Measurements from ENCODE around the gene LDLRAD4.

Gene LDLRAD4

GRCh38 chr18:13414521-13414920 is 196.0 kb downstream of the LDLRAD4 start:
- no peak for ATAC-seq
- TF ChIP-seq ZNF8 (CRISPR knock-in tag; IDR thresholded peaks at IDR 0.05) = no peak
- no peak for TF ChIP-seq TCF4 (CRISPR knock-in tag; IDR thresholded peaks at IDR 0.05; ENCODE audit: borderline replicate concordance)
- TF ChIP-seq ZFP30 (CRISPR knock-in tag; IDR thresholded peaks at IDR 0.05) = no peak
- no peak for TF ChIP-seq POU6F1 (CRISPR knock-in tag; IDR thresholded peaks at IDR 0.05; ENCODE audit: borderline replicate concordance, low read depth)
- TF ChIP-seq CREB5 (CRISPR knock-in tag; IDR thresholded peaks at IDR 0.05; ENCODE audit: low read depth) = no peak
- no peak for TF ChIP-seq CSDC2 (CRISPR knock-in tag; IDR thresholded peaks at IDR 0.05)
- no peak for TF ChIP-seq ZFP3 (CRISPR knock-in tag; IDR thresholded peaks at IDR 0.05)

GRCh38 chr18:13415736-13416135 is 197.2 kb downstream of the LDLRAD4 start:
- ATAC-seq = no peak
- TF ChIP-seq ARNTL (CRISPR knock-in tag; IDR thresholded peaks at IDR 0.05; ENCODE audit: borderline replicate concordance, low read depth) = no peak
- TF ChIP-seq TSHZ2 (CRISPR knock-in tag; IDR thresholded peaks at IDR 0.05) = no peak
- no peak for TF ChIP-seq ZNF565 (CRISPR knock-in tag; conservative IDR thresholded peaks at IDR 0.05; ENCODE audit: low read depth)
- TF ChIP-seq ZC3H10 (CRISPR knock-in tag; IDR thresholded peaks at IDR 0.05) = no peak
- TF ChIP-seq CREB5 (CRISPR knock-in tag; IDR thresholded peaks at IDR 0.05; ENCODE audit: low read depth) = no peak
- TF ChIP-seq ISL1 (CRISPR knock-in tag; IDR thresholded peaks at IDR 0.05) = no peak
- TF ChIP-seq PPARA (CRISPR knock-in tag; IDR thresholded peaks at IDR 0.05; ENCODE audit: borderline replicate concordance) = no peak
- TF ChIP-seq ZFP3 (CRISPR knock-in tag; IDR thresholded peaks at IDR 0.05) = no peak
- no peak for TF ChIP-seq CSRNP3 (CRISPR knock-in tag; IDR thresholded peaks at IDR 0.05)
- no peak for TF ChIP-seq RARB (CRISPR knock-in tag; IDR thresholded peaks at IDR 0.05)
- no peak for TF ChIP-seq ZFP30 (CRISPR knock-in tag; IDR thresholded peaks at IDR 0.05)
- no peak for TF ChIP-seq SNAI2 (CRISPR knock-in tag; IDR thresholded peaks at IDR 0.05)
- no peak for TF ChIP-seq OSR1 (CRISPR knock-in tag; IDR thresholded peaks at IDR 0.05)
- no peak for TF ChIP-seq POU6F1 (CRISPR knock-in tag; IDR thresholded peaks at IDR 0.05; ENCODE audit: borderline replicate concordance, low read depth)
- no peak for TF ChIP-seq GLIS3 (CRISPR knock-in tag; IDR thresholded peaks at IDR 0.05)
- no peak for TF ChIP-seq CSDC2 (CRISPR knock-in tag; IDR thresholded peaks at IDR 0.05)
- no peak for TF ChIP-seq ZNF8 (CRISPR knock-in tag; IDR thresholded peaks at IDR 0.05)
- TF ChIP-seq TCF4 (CRISPR knock-in tag; IDR thresholded peaks at IDR 0.05; ENCODE audit: borderline replicate concordance) = no peak
- TF ChIP-seq PATZ1 (CRISPR knock-in tag; IDR thresholded peaks at IDR 0.05; ENCODE audit: borderline replicate concordance) = no peak
- no peak for TF ChIP-seq BACH2 (CRISPR knock-in tag; IDR thresholded peaks at IDR 0.05; ENCODE audit: borderline replicate concordance)

Measured in SK-N-SH treated with all-trans-retinoic acid at 6 μM for 48 hours (cell line).